GM06990 (cell line): ENCODE results near the gene SYNGAP1.

Experiments used
- DNase-seq: peaks from one replicate; pipeline ENCODE4 v3.0.0-alpha.2; 2011; ENCODE audit not compliant: insufficient read length; ENCODE audit errors: extremely low read depth
- H3K27me3 ChIP-seq: replicated peaks from 2 replicates; pipeline ENCODE4 v1.6.0; 2011; ENCODE audit warnings: low read length; ENCODE audit not compliant: control insufficient read depth, insufficient read depth
- H3K36me3 ChIP-seq: 2 replicates; pipeline ENCODE4 v1.5.1; 2011; ENCODE audit warnings: low read length; ENCODE audit not compliant: control insufficient read depth, insufficient read depth
- H3K4me3 ChIP-seq: replicated peaks from 2 replicates; pipeline ENCODE4 v1.5.1; 2011; ENCODE audit warnings: low read depth, mild to moderate bottlenecking, control low read depth, low read length
- TF ChIP-seq, protein P1 (sequence below): IDR thresholded peaks from 2 replicates; pipeline ENCODE4 v1.5.1; 2011; ENCODE audit warnings: low read length, control low read depth, mild to moderate bottlenecking, inconsistent platforms; ENCODE audit not compliant: insufficient read depth, poor library complexity, severe bottlenecking

Gene SYNGAP1

DNA sequence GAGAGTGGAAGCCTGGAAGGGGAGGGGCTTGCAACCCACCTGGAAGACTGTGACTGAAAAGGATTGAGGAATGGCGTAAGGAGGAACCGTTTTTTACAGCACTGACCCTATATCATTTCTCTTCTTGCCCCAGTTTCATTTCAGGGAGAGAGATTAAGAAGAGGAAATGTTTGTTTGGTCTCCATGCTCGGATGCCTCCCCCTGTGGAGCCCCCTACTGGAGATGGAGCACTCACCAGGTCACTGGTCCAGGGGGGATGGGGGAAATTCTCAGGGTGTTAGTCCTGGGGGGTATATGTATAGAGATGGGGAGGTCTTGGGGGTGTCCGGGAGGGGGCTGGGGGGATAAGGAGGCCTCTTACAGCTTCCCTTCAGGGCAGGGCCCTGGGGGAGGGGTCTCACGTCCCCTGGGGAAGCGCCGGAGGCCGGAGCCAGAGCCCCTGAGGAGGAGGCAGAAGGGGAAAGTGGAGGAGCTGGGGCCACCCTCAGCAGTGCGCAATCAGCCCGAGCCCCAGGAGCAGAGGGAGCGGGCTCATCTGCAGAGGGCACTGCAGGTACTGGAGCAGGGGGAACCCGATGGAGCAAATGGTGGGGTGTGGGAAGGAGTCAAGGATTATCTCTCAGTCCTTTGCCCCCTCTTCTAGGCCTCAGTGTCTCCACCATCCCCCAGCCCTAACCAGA is 5.1 kb upstream of the SYNGAP1 start:
- H3K4me3 ChIP-seq: no peak overlapping the region
- DNase-seq: no peak
- peaks cover 12% of the 10 kb centered on the region for H3K36me3 ChIP-seq
- H3K27me3 ChIP-seq: no peaks in the 10 kb centered on the region
- TF ChIP-seq, protein P1, sequence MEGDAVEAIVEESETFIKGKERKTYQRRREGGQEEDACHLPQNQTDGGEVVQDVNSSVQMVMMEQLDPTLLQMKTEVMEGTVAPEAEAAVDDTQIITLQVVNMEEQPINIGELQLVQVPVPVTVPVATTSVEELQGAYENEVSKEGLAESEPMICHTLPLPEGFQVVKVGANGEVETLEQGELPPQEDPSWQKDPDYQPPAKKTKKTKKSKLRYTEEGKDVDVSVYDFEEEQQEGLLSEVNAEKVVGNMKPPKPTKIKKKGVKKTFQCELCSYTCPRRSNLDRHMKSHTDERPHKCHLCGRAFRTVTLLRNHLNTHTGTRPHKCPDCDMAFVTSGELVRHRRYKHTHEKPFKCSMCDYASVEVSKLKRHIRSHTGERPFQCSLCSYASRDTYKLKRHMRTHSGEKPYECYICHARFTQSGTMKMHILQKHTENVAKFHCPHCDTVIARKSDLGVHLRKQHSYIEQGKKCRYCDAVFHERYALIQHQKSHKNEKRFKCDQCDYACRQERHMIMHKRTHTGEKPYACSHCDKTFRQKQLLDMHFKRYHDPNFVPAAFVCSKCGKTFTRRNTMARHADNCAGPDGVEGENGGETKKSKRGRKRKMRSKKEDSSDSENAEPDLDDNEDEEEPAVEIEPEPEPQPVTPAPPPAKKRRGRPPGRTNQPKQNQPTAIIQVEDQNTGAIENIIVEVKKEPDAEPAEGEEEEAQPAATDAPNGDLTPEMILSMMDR: peak; percentile 54

DNA sequence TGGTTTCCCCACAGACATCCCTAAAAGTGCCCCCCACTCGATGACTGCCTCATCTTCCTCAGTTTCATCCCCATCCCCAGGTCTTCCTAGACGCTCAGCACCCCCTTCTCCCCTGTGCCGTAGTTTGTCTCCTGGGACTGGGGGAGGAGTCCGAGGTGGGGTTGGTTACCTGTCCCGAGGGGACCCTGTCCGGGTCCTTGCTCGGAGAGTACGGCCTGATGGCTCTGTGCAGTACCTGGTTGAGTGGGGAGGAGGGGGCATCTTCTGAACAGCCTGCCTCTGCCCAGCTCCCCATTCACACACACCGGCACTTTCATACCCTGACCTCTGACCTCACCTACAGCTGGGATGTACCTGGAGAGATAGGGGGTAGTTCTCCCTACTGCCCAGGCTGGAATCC is 4.0 kb upstream of the SYNGAP1 start:
- Histone ChIP-seq H3K4me3 (peak overlapping the region; percentile 81), H3K27me3 (no peaks in the 10 kb centered on the region), H3K36me3 (peaks cover 12% of the 10 kb centered on the region)
- DNase-seq: no peak
- TF ChIP-seq, protein P1: no peak

DNA sequence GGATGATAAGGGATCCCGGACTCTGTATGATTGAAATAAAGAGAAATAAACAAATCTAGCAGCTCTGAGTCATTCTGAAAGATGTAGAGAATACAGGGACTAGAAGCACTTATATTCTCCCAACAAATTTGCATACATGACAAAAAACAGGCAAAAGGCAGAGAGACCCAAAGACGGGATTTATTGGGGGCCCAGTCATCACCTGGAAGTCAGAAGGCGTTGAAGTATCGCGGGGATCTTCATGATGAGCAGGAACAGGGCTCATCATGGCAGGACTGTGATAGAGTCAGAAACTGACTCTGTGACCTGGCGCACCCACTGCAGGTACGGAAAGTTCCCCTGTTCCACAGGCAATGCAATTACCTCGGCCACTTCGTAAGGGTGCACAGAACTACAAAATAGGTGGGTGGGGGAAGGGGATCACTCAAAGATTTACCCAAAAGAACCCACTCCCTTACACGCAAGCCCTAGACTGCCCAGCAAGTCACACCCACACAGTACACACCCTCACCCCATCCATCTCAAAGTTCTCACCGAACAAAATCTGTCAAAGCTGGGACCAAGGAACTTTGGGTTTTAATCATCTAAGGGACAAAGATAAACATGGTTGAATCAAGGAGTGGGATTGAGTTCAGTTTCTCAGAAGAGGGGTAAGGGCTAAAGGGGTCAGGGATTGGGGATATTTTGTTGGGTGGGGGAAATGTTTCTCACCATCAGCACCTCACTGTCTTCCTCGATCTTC is 3.3 kb upstream of the SYNGAP1 start:
- no peaks in the 10 kb centered on the region for H3K27me3 ChIP-seq
- peak; percentile 72 for DNase-seq
- peak overlapping the region; percentile 81 for H3K4me3 ChIP-seq
- H3K36me3 ChIP-seq: peaks cover 12% of the 10 kb centered on the region
- TF ChIP-seq, protein P1: no peak

DNA sequence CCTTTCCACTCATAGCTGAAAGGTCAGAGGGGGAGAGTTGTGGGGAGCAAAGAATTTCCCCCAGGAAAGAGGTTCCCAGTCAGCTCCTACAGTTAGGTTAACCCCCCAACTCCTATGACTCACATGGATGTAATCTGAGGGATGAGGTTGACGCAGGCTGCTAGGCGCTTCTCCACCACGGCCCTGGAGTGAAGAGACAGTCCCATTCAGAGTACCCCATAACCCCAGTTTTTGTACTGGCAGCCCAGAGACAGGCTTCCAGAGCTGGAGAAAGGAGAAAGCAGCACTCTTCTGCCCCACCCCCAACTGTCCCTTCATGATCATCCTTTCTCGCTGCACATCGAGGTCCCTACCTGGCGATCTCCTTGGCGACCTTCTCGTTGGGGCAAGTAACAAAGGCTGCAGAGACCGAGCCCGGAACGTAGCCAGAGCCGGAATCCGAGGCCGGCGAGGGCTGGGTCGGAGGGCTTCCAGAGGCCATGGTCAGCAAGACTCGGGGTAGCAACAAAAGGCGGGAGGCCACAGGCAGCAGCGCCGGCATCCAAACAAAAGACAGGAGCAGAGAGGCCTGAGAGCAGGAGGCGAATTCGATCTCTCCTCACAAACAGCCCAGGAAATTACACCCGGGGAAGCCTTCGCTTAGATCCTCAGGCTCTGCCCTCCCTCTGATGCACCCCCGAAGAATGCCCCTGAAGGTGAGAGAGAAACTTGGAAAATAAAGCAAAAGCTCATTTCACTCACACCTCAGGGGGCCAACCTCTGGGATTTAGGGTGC is 2.5 kb upstream of the SYNGAP1 start:
- H3K27me3 ChIP-seq: no peaks in the 10 kb centered on the region
- H3K4me3 ChIP-seq: peak overlapping the region; percentile 81
- no peak for DNase-seq
- TF ChIP-seq, protein P1: no peak
- peaks cover 12% of the 10 kb centered on the region for H3K36me3 ChIP-seq

DNA sequence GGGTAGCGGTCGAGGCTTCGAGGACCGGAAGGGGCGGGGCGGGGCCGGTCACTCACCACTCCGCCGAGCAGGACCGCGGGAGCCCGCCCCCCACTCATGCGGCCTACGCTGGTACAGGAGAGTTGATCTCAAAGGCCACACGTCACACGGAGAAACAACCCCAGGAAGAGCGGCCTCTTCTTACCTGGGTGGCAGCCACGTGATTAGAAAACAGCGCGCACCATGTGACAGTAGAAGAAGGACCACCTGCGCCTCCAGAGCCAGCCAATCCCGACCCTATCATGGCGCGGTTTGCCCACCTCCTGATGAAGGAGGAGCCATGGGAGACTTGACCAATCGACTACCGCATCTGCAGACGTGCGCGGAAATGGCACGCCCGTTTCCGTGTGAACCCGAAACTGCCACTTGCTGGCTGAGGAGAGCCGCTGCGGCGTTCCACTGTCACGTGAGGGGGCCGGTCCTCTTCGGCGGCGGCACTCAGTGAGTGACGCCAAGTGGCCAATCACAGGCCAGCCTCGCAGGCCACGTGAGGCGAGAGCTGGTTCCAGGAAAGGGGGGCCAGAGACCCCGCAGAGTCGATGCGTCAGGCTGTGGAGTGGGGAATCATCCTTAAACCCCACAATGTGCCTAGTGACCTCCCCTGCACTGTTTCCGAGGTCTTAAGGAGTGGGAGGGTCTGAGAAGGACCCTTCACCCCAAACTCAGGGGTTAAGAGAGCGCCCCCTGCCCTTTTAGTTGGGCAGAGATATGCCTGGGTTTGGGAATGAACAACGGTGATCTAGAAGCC is 1.8 kb upstream of the SYNGAP1 start, which contains the start of gene CUTA:
Gene CUTA (minus strand): TSS at position 205 of the 787 bp plus-strand sequence. CDS start 107 bp downstream, at position 98.
- DNase-seq: peak; percentile 97
- peak within 1 kb of the TSS; percentile 81 for H3K4me3 ChIP-seq
- TF ChIP-seq, protein P1: peak; percentile 51
- H3K36me3 ChIP-seq: peaks cover 9% of the 10 kb centered on the region
- H3K27me3 ChIP-seq: no peaks in the 10 kb centered on the region
